NCI-H748 (cell line): ENCODE measurements around the gene GJA3.

Experiments
- DNase-seq: peaks from one replicate; lab custom pipeline; 2025; ENCODE audit not compliant: unreplicated experiment; lab: John Stamatoyannopoulos, UW

Gene GJA3

GRCh38 chr13:20185366-20186056, 24.7 kb upstream of the GJA3 start:
- DNase-seq: no peak

GRCh38 chr13:20182231-20182846, 21.5 kb upstream of the GJA3 start:
- peak; percentile 87 for DNase-seq

DNA sequence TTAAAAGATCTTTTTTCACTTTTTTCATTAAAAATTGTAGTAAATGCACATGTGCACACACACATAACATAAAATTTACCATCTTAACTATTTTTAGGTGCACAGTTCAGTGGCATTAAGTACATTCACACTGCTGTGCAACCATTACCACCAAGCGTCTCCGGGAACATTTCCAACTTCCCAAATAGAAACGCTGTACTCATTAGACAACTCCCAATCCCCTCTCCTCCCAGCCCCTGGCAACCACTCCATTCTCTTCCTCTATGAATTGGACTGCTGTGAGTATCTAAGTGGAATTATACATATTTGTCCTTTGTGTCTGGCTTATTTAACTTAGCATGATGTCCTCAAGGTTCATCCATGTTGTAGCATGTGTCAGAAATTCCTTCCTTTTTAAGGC, 20.3 kb upstream of the GJA3 start:
- DNase-seq: no peak

DNA sequence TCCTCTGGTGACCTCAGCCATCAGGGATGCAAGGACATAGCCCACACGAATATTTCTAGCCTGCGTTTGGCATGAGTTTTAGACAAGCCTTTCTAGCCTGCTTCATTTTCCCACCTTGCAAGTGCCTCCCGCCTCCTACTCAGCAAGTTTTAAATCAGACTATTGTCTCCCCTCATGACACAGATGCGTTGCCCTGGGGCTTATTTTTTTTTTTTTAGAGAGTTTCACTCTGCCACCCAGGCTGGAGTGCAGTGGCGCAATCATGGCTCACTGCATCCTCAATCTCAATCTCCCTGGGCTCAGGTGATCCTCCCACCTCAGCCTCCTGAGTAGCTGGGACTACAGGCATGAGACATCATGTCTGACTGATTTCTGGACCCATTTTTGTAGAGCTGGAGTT, 17.3 kb upstream of the GJA3 start:
- no peak for DNase-seq

DNA sequence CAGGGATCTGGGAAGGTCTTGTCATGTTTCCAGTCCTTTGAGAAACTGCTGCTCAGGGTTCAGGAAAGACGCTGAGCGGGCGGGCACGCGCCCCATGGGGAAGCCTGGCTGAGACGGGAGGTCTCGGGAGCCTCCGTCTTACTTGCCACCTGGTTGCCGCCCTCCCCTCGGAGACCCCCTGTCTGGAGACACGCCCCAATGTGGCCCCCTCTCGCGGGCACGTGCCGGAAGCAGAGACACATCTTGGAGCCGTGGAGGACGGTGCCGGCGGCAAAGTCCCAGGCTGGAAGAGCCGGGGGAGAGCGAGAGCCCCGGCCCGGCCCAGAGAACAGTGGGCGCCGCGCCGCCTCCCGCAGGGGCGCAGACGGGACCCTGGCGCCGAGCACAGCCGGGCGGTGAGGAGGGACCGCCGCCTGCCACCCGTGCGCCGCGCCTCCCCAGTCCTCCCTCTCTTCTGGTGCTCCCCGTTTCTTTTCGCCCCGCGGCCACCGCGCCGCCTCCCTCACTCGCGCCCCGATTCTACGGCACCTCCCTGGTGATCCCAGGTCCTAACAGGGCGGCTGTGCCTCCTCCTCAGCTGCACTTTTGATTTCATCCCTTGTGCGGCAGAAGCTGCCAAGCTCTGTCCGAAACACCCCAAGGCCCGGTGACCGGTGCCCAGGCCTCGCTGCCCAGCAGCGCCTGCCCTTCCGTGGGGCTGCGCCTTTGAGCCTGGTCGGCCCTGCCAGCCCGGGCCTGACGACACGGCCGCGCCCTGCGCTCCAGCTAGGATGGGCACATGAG, 16.4 kb upstream of the GJA3 start:
- no peak for DNase-seq

DNA sequence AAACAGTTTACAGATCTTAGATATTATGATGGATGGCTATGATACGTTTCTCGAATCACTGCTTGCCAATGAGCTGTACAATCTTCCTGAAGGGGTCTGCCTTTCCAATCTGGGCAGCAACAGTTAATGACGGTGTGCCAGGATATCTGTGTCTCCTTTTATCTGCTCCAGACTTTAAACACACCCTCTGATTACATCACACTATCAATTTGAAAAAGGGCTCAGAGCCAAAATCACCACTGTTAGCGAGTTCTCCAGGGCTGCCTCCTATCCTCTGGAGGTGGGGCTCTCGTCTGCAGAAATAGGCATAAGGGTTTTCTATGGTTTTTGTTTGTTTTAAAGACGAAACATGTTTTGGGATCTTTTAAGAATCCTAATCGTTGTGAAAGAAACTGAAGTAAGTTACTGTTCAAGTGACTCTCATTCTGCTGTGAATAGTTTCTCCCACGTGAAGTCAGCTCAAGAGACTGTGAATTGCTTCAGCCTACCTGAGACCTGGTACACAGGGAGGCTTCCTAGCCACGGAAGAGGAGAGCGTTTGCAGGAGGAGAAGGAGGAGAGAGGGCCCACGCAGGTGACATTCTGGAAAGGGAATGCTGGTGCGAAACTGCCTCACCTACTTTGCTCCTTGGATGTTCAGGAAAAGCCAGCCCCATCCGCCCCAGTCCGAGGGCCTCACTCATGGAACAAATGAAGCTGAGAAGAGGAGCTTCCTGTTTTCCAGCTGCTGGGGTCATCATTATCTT, 15.2 kb upstream of the GJA3 start:
- DNase-seq: no peak

DNA sequence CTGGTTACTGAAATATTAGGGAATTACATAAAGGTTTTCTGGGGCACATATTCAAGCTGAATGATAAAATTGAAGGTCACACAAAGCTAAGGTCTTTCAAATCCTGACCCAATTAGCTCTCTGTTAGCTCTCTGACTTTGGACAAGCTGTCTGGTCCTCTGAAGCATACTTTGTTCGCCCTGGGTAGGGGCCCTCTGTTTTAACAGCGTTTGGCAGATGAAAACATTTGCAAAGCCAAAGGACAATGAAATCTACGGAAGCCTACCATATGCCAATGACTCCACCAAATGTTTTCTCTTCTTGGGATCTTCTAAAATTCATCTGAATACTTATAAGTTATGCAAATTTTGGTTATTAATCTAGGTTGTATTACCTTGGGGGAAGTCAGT, 14.5 kb upstream of the GJA3 start:
- DNase-seq: no peak

DNA sequence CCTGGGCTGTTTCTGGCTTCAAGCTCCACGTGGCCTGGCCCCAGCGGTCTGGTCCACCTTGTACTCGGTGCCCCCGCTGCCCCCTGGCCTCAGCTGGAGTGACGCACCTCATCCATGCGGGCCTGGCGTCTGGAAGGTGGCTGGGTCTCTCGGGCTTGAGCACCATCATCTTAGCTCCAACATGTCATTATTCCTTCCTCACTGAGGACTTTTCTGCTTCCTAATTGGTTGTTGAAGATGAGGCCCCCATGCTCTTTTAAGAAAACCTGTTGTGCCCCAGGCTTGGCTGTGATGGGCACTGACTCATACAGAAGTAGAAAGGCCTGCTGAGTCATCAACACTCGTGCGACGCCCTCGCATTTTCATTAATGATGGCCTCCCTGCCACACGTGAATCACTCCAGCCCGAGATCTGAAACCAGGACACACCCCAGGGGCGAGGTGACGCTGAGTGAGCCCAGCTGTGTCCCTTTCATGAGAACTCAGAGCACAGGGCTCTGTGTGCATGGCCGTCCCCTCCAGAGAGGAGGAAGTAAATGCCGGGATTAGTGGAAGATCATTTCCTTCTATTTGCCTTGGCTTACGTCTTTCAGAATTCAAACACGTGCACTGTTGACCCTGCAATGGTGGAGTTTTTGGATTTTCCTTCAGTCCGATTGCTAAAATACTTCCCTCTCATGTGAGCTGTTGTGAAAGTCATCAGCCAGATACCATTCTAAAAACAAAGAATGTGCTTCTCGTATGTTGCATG, 14.0 kb upstream of the GJA3 start:
- DNase-seq: peak; percentile 67

- DNase-seq: no peak
These were observed 12.4 kb upstream of the GJA3 start for GRCh38 chr13:20173116-20173746.

DNA sequence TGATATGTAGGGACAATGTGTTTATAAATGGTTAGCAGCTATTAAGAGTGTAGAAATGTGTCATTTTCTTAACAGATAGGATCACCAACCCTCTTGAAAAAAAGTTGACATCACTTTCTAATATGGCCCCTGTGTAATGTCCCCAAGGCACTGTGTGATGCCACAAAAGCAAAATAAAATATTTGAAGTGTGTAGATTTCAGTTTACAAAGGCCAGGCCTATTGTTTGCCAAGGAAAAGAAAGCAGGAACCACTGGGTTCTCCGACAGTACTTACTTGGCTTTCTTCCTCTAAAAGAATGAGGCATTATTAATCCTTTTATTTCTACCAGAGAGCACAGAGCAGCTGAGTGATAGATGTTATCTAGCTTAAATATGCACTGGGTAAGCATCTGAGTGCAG, 10.5 kb upstream of the GJA3 start:
- DNase-seq: no peak

- DNase-seq: no peak
These were observed 10.1 kb upstream of the GJA3 start for GRCh38 chr13:20170921-20171320.

DNA sequence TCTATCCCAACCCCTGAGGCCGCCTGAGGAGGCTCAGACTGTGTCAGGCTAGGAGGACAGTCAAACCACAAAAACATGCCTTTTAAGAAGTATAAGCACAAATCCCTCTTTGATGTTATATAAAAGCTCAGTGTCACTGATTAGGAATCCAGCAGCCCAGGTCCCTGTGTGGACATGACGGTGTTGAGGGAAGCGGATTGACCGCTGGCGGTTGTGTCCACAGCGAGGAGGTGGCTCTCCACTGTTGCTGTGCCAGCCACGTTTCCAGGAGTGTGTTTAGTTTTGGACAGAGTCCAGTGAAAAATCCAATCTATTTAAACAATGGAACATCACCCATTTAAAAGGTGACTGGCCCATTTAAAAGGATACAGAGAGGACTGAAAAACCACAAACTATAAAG, 7.5 kb upstream of the GJA3 start:
- peak; percentile 34 for DNase-seq

GRCh38 chr13:20165417-20166257, 4.8 kb upstream of the GJA3 start:
- DNase-seq: peak; percentile 78

- no peak for DNase-seq
These were observed 1.1 kb upstream of the GJA3 start for GRCh38 chr13:20161951-20162300.

GRCh38 chr13:20161275-20161950, 561 bp upstream of the GJA3 start:
- DNase-seq: peak; percentile 69

- peak; percentile 60 for DNase-seq
These were observed 1.1 kb downstream of the GJA3 start for GRCh38 chr13:20159646-20160305.

DNA sequence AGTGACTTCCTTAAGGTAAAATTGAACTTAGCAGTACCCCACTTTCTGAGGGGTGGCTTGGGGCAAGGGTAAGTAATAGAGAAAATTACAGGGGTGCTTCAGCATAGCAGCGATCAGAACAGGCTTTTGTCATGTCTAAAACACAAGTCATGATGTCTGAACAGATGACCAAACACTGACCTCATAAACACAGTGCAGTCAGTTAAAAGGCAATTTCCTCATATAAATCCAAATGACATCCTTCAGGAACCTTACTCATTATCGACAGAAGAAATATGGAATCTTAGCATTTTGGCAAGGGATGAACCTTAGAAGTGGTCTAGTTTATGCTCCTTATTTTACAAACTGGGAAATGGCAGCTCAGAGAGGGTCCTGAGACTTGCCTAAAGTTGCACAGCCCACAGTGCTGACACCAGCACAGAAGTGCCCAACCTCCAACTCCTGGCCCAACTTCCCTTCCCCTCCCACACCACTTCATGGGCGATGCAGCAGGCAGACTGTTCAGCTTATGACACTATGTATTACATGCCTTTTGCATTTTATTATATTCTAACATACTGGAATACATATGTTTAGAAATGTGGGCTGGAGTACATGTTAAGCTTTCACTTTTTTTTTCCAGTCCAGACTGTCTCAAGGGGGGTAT, 3.6 kb downstream of the GJA3 start:
- DNase-seq: no peak

- peak; percentile 38 for DNase-seq
These were observed 4.2 kb downstream of the GJA3 start for GRCh38 chr13:20156702-20157101.
